ENCODE results near the gene S1PR3.

Gene S1PR3

DNA sequence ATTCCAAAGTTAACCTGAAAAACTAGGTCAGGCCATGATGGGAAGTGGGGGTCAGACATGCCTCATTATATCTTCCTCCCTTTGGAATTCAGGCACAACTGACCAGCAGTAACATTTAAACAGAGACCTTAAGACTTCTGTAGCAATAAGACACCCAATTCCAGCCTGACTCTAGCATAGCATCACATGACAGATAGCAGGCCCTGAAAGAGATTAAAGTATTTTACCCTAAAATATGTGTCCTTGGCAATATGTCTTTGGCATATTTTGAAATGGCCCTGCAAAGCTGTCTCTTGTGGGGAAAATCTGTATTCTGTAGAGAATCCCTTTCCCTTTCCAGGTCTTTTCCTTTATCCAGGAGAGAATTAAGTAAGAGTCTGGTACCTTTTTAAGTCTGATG, 34.3 kb downstream of the S1PR3 start:
- TF ChIP-seq, protein P1, sequence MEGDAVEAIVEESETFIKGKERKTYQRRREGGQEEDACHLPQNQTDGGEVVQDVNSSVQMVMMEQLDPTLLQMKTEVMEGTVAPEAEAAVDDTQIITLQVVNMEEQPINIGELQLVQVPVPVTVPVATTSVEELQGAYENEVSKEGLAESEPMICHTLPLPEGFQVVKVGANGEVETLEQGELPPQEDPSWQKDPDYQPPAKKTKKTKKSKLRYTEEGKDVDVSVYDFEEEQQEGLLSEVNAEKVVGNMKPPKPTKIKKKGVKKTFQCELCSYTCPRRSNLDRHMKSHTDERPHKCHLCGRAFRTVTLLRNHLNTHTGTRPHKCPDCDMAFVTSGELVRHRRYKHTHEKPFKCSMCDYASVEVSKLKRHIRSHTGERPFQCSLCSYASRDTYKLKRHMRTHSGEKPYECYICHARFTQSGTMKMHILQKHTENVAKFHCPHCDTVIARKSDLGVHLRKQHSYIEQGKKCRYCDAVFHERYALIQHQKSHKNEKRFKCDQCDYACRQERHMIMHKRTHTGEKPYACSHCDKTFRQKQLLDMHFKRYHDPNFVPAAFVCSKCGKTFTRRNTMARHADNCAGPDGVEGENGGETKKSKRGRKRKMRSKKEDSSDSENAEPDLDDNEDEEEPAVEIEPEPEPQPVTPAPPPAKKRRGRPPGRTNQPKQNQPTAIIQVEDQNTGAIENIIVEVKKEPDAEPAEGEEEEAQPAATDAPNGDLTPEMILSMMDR (IDR thresholded peaks at IDR 0.05; ENCODE audit: extremely low read depth, insufficient read depth, missing control alignments), result no peak
- in situ Hi-C loops (cut with MboI; ENCODE audit: low pct_unique_long_range_greater_than_20kb, low sequenced_read_pairs, unreplicated experiment), result no loop called here
- no peak for DNase-seq (ENCODE audit: low spot score)

DNA sequence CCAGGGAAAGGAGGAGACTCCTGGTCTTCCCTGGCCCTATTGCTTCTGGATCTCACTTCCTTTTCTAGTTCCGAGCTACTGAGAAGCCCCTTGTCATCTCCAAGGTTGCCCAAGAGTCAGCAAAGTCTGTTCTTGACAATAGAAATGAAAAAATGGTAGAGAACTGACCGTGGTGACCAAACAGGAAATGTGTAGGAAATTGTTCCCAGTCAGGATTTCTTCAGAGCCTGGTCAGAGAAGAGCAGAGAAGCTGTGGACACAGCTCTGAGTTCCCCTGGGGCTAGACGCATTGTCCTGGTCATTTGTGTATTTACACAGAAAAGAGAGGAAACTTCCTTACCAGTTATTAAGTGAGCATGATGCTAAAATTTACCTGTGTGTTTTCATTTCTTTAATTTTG, 35.6 kb downstream of the S1PR3 start:
- in situ Hi-C loops (cut with MboI; ENCODE audit: low pct_unique_long_range_greater_than_20kb, low sequenced_read_pairs, unreplicated experiment), result no loop called here

DNA sequence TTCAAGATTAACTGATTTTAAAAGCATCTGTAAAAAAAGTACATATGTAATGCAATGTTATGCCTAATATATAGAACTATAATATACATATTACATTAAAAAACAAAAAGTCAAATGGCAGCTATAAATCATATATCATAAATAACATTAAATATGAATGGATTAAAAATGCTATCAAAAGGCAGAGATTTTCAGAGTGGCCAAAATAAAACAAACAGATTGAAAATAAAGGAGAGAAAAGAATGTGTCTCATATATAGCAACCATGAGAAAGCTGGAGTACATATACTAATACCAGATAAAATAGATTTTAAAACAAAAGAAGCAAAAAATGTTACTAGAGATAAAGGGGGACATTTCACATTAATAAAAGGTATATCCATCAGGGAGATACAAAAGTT, 38.5 kb downstream of the S1PR3 start:
- TF ChIP-seq, protein P1 (IDR thresholded peaks at IDR 0.05; ENCODE audit: extremely low read depth, insufficient read depth, missing control alignments), result no peak
- DNase-seq (ENCODE audit: low spot score), result no peak
- in situ Hi-C loops (cut with MboI; ENCODE audit: low pct_unique_long_range_greater_than_20kb, low sequenced_read_pairs, unreplicated experiment), result no loop called here

More for the DNA sequence above, 35.6 kb downstream of the S1PR3 start:
- no peak for DNase-seq (ENCODE audit: low spot score)
- TF ChIP-seq, protein P1 (IDR thresholded peaks at IDR 0.05; ENCODE audit: extremely low read depth, insufficient read depth, missing control alignments), result no peak

DNA sequence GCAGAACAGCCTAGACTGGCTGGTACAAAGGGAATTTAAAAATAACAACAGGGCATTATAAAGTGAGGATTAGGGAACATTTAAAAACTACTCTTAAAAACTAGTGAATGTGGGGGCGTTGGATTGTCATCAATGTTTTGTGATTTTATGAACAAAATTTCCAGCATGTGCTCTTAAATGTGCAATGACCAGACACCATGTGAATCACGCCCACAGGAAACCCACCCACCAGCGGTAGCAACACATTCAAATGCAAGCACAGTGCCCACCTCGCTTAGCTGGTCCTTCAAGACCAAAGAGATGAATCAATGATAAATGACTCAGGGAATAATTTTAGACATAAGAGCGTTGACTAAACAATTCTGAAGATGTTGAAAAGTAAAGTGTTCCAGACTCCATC, 40.9 kb downstream of the S1PR3 start:
- DNase-seq (ENCODE audit: low spot score), result no peak
- in situ Hi-C loops (cut with MboI; ENCODE audit: low pct_unique_long_range_greater_than_20kb, low sequenced_read_pairs, unreplicated experiment), result no loop called here

DNA sequence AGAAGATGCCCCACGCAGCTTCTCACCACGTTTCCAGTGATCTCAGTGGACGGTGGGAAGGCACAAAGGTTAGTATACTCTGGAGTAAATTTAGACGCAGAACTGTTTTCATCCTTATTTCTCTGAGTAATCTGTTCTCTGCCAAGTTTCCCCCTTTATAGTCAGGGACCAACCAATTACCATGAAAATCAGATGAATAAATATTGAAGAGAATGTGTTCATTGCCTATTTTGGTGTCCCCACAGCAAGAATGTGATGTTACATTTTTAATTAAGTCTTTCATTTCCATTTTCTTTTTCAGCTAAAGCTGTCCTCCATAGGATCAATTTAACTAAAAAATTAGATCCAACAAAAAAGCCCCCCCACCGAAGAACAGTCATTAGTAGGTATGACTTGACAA, 41.4 kb downstream of the S1PR3 start:
- TF ChIP-seq, protein P1 (IDR thresholded peaks at IDR 0.05; ENCODE audit: extremely low read depth, insufficient read depth, missing control alignments), result no peak
- in situ Hi-C loops (cut with MboI; ENCODE audit: low pct_unique_long_range_greater_than_20kb, low sequenced_read_pairs, unreplicated experiment), result no loop called here
- DNase-seq (ENCODE audit: low spot score), result no peak

More for the DNA sequence above, 40.9 kb downstream of the S1PR3 start:
- TF ChIP-seq, protein P1 (IDR thresholded peaks at IDR 0.05; ENCODE audit: extremely low read depth, insufficient read depth, missing control alignments), result no peak

DNA sequence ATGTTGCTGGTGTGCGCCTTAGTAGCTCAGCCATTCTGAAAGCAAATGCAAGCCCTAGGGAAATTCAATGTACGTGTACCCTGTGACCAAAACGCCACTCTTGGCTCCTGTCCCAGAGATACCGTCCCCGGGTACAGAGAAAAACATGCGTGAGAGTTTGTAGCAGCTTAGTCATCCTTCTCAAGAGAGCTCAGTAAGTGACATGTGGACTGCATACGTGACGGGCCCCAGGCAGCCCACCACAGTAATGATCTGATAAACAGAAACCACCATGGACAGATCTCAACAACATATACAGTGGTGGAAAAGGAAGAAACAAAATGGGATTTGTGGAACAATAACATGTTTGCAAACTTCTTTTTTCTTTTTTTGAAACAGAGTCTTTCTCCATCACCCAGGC, 45.1 kb downstream of the S1PR3 start:
- in situ Hi-C loops (cut with MboI; ENCODE audit: low pct_unique_long_range_greater_than_20kb, low sequenced_read_pairs, unreplicated experiment), result no loop called here
- TF ChIP-seq, protein P1 (IDR thresholded peaks at IDR 0.05; ENCODE audit: extremely low read depth, insufficient read depth, missing control alignments), result no peak
- DNase-seq (ENCODE audit: low spot score), result no peak

DNA sequence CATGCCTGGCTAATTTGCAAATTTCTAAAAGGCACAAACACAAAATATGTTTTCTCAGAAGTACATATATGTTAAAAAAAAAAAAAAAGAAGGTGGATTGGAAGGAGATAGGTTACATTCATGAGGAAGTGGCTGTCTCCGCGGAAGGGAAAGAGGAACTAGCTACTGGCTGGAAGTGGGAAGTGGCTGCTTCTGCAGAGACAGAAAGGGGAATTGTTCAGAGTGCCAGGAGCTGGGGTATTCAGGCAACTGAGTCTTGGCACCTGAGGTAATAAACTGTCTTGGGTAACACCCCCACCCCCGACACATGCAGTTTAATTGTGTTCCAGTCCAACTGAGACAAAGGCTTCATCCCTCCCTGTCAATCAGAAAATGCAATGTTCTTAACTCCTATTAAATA, 45.6 kb downstream of the S1PR3 start:
- TF ChIP-seq, protein P1 (IDR thresholded peaks at IDR 0.05; ENCODE audit: extremely low read depth, insufficient read depth, missing control alignments), result no peak
- in situ Hi-C loops (cut with MboI; ENCODE audit: low pct_unique_long_range_greater_than_20kb, low sequenced_read_pairs, unreplicated experiment), result no loop called here
- no peak for DNase-seq (ENCODE audit: low spot score)
